Left cardiac atrium (tissue), 4 donors: Measurements from ENCODE around the gene SLC5A9. TPM values are rescaled to one million over a fixed set of nuclear protein-coding genes. Genes with fewer than 3 reads are reported as not detected.
"Not testable (repeated sequence)": the region's sequence is repeated elsewhere in the genome, so short reads cannot be mapped to it uniquely, and the experiment has no call there.

ENCODE experiments used
- ATAC-seq, 2 donors: fragments of 200-7000 bp; cut with Tn5 transposase; one replicate each; pipeline ENCODE4 v1.9.1; 2020; ENCODE audit warnings: mild to moderate bottlenecking in 2 of 2, moderate library complexity in 2 of 2
- DNase-seq: peaks from one replicate; pipeline ENCODE4 v3.0.0-alpha.2; 2020
- intact Hi-C, 2 donors: fragments of 100-400 bp; cut with DNase I; formaldehyde crosslinking; loops; one replicate each; pipeline versions ENCODE4 v1.14.1 to v1.15.1; 2022 to 2023
- total RNA-seq, 2 donors: library from RNA; stranded (reverse); fragmentation: NEBNext Ultra II Directional; extraction: Animal tissue kit (Norgen Biotek cat#: 25700); gene quantifications; one replicate each; pipeline ENCODE4 v1.2.1, GENCODE V29; 2021
- donor health status: DM: no; HTN: yes; CAD: no.
- donor health status: DM: no; HTN: yes; CAD: no; lungs with severe emphysema.
- donor health status: DM: yes; HTN: yes; CAD: no.
- donor health status: Dilated cardiomyopathy.

The SLC5A9 gene
- total RNA-seq, 2 donors from 2014 or later, result 0.15 to 0.42 TPM

GRCh38 chr1:48229317-48229716, 6.8 kb downstream of the SLC5A9 start:
- ATAC-seq (no peak), DNase-seq (no peak)

GRCh38 chr1:48230236-48230635, 7.7 kb downstream of the SLC5A9 start:
- ATAC-seq (no peak), DNase-seq (no peak)
- intact Hi-C loops, result no loop called here

More at GRCh38 chr1:48229317-48229716, 6.8 kb downstream of the SLC5A9 start:
- intact Hi-C loops, result no loop called here

GRCh38 chr1:48232722-48233121, 10.2 kb downstream of the SLC5A9 start:
- intact Hi-C loops, result no loop called here
- DNase-seq (no peak), ATAC-seq (no peak)

GRCh38 chr1:48233666-48234485, 11.4 kb downstream of the SLC5A9 start:
- intact Hi-C loops, result no loop called here
- no peak for ATAC-seq
- DNase-seq, result no peak

- intact Hi-C loops, result no loop called here
- DNase-seq (no peak), ATAC-seq (no peak)
Measured at GRCh38 chr1:48235652-48236051, 13.1 kb downstream of the SLC5A9 start.

GRCh38 chr1:48236716-48237470, 14.4 kb downstream of the SLC5A9 start:
- ATAC-seq (peak; percentile 44 to 54), DNase-seq (no peak)
- intact Hi-C loops, result no loop called here

GRCh38 chr1:48242141-48242736, 19.7 kb downstream of the SLC5A9 start:
- no peak for ATAC-seq
- intact Hi-C loops, result no loop called here

GRCh38 chr1:48245106-48245505, 22.6 kb downstream of the SLC5A9 start:
- intact Hi-C loops, result no loop called here
- DNase-seq, result no peak
- peak; percentile 69 to 72 for ATAC-seq

More at GRCh38 chr1:48242141-48242736, 19.7 kb downstream of the SLC5A9 start:
- no peak for DNase-seq

- ATAC-seq (peak; percentile 59 to 69), DNase-seq (peak; percentile 50)
- intact Hi-C loops, result no loop called here
Measured at GRCh38 chr1:48246727-48247126, 24.2 kb downstream of the SLC5A9 start.

- intact Hi-C loops, result no loop called here
- DNase-seq (no peak), ATAC-seq (no peak)
Measured at GRCh38 chr1:48248356-48248755, 25.8 kb downstream of the SLC5A9 start.

- DNase-seq (no peak), ATAC-seq (no peak)
- intact Hi-C loops, result no loop called here
Measured at GRCh38 chr1:48249868-48250267, 27.4 kb downstream of the SLC5A9 start.

GRCh38 chr1:48250572-48250971, 28.1 kb downstream of the SLC5A9 start:
- intact Hi-C loops, result no loop called here
- ATAC-seq (peak in 1 of 2 donors; percentile 40), DNase-seq (no peak)

- DNase-seq (no peak), ATAC-seq (no peak)
- intact Hi-C loops, result no loop called here
Measured at GRCh38 chr1:48251323-48251722, 28.8 kb downstream of the SLC5A9 start.

- ATAC-seq (no peak), DNase-seq (no peak)
- intact Hi-C loops, result no loop called here
Measured at GRCh38 chr1:48251821-48252220, 29.3 kb downstream of the SLC5A9 start.

- ATAC-seq (no peak), DNase-seq (no peak)
- intact Hi-C loops, result no loop called here
Measured at GRCh38 chr1:48254254-48254653, 31.7 kb downstream of the SLC5A9 start.

GRCh38 chr1:48258106-48258505, 35.6 kb downstream of the SLC5A9 start:
- no peak for ATAC-seq

GRCh38 chr1:48261881-48262400, 39.4 kb downstream of the SLC5A9 start:
- ATAC-seq (no peak), DNase-seq (no peak)
- intact Hi-C loops, result no loop called here

More at GRCh38 chr1:48258106-48258505, 35.6 kb downstream of the SLC5A9 start:
- DNase-seq, result no peak
- intact Hi-C loops, result no loop called here

- intact Hi-C loops, result no loop called here
- DNase-seq, result no peak
- ATAC-seq, result no peak
Measured at GRCh38 chr1:48263041-48263440, 40.5 kb downstream of the SLC5A9 start.

GRCh38 chr1:48266576-48266975, 44.1 kb downstream of the SLC5A9 start:
- ATAC-seq (no peak), DNase-seq (no peak)
- intact Hi-C loops, result no loop called here

- DNase-seq, ATAC-seq, intact Hi-C loops: not testable (repeated sequence)
Measured at GRCh38 chr1:48277437-48277836, 54.9 kb downstream of the SLC5A9 start.
